B cell (primary cell): ENCODE results near the gene GDPD2. TPM values are rescaled to one million over a fixed set of nuclear protein-coding genes. Genes with fewer than 3 reads are reported as not detected.

Source experiments
- ATAC-seq: fragments of 200-7000 bp; cut with Tn5 transposase; one replicate; pipeline ENCODE4 v1.10.0; 2021; ENCODE audit warnings: low read depth, mild to moderate bottlenecking, moderate number of reproducible peaks, moderate library complexity
- CTCF ChIA-PET: fragments of 350-600 bp; sonication (Branson Sonifier 250); formaldehyde crosslinking; loops from one replicate; lab custom pipeline; 2021; ENCODE audit warnings: antibody characterized with exemption, inconsistent platforms; lab: Charles Lee
- POLR2A ChIA-PET: fragments of 350-600 bp; sonication (Branson Sonifier 250); formaldehyde crosslinking; loops from one replicate; lab custom pipeline; 2021; ENCODE audit warnings: antibody characterized with exemption; lab: Charles Lee
- DNase-seq: peaks from one replicate; pipeline ENCODE4 v3.0.0; 2013
- H2AFZ ChIP-seq: 2 replicates; pipeline ENCODE4 v1.6.1; 2012; ENCODE audit warnings: mild to moderate bottlenecking, low read depth, low read length; ENCODE audit not compliant: insufficient read depth, poor library complexity, severe bottlenecking
- H3K27ac ChIP-seq, 2 donors: 1 replicate in 1 of 2; 2 replicates in 1 of 2; pipeline ENCODE4 v1.5.1; 2012 to 2013; ENCODE audit warnings: low read length in 2 of 2, mild to moderate bottlenecking in 2 of 2, moderate library complexity in 1 of 2
- H3K27me3 ChIP-seq, 4 experiments: fragments of 200-600 bp in 1 of 4; sonication (generic) in 1 of 4; replicated peaks in 1 of 4; 1 replicate in 2 of 4; 2 replicates in 2 of 4; pipeline versions ENCODE4 v1.6.1 to v1.7.0; 2013 to 2016; ENCODE audit warnings: low read length in 3 of 4, mild to moderate bottlenecking in 2 of 4, mixed read lengths in 1 of 4, moderate library complexity in 1 of 4; ENCODE audit not compliant: insufficient read depth in 4 of 4, control insufficient read depth in 3 of 4; ENCODE audit errors: control extremely low read depth in 1 of 4
- H3K36me3 ChIP-seq, 2 experiments: replicated peaks in 1 of 2; 1 replicate in 1 of 2; 2 replicates in 1 of 2; pipeline versions ENCODE4 v1.6.1 to v1.7.1; 2013; ENCODE audit warnings: low read length in 1 of 2; ENCODE audit not compliant: insufficient read depth in 2 of 2, control insufficient read depth in 1 of 2; ENCODE audit errors: control extremely low read depth in 1 of 2, extremely low read depth in 1 of 2
- H3K4me1 ChIP-seq, 2 donors: fragments of 200-600 bp in 1 of 2; sonication (generic) in 1 of 2; 1 replicate in 1 of 2; 2 replicates in 1 of 2; pipeline versions ENCODE4 v1.5.1 to v1.6.1; 2013 to 2017; ENCODE audit warnings: low read length in 2 of 2; ENCODE audit not compliant: control insufficient read depth in 2 of 2, insufficient read depth in 2 of 2
- H3K4me2 ChIP-seq: replicated peaks from 2 replicates; pipeline ENCODE3; 2012; ENCODE audit warnings: mild to moderate bottlenecking, low read depth, low read length; ENCODE audit not compliant: poor library complexity, severe bottlenecking
- H3K4me3 ChIP-seq, 5 experiments: fragments of 200-600 bp in 1 of 5; sonication (generic) in 1 of 5; 1 replicate in 3 of 5; 2 replicates in 2 of 5; pipeline versions ENCODE4 v1.5.1 to v1.7.0; 2011 to 2016; ENCODE audit warnings: low read length in 4 of 5, mild to moderate bottlenecking in 4 of 5, low read depth in 2 of 5, control low read depth in 1 of 5, moderate library complexity in 1 of 5; ENCODE audit not compliant: insufficient read depth in 1 of 5; ENCODE audit errors: control extremely low read depth in 1 of 5, extremely low read depth in 1 of 5
- H3K79me2 ChIP-seq: fragments of 200-600 bp; sonication (generic); one replicate; pipeline ENCODE4 v1.6.0; 2016; ENCODE audit warnings: low read length; ENCODE audit not compliant: control insufficient read depth, insufficient read depth
- H3K9ac ChIP-seq: fragments of 200-600 bp; sonication (generic); 2 replicates; pipeline ENCODE4 v1.6.1; 2017; ENCODE audit warnings: mild to moderate bottlenecking, low read length, moderate library complexity
- H3K9me3 ChIP-seq, 3 donors: one replicate each; pipeline versions ENCODE4 v1.6.1 to v1.7.1; 2013; ENCODE audit warnings: low read length in 2 of 3; ENCODE audit not compliant: control insufficient read depth in 2 of 3, insufficient read depth in 1 of 3; ENCODE audit errors: control extremely low read depth in 1 of 3
- H4K20me1 ChIP-seq: 2 replicates; pipeline ENCODE4 v1.6.0; 2012; ENCODE audit warnings: mild to moderate bottlenecking, low read length; ENCODE audit not compliant: insufficient read depth, control insufficient read depth, poor library complexity, severe bottlenecking
- H3K27ac Mint-ChIP-seq: one replicate; pipeline ENCODE4 v1.8.0; 2021; ENCODE audit warnings: mixed read lengths
- H3K27me3 Mint-ChIP-seq: one replicate; pipeline ENCODE4 v1.8.0; 2021; ENCODE audit warnings: mixed read lengths
- H3K4me1 Mint-ChIP-seq: one replicate; pipeline ENCODE4 v1.8.0; 2021; ENCODE audit warnings: mixed read lengths
- H3K4me3 Mint-ChIP-seq: one replicate; pipeline ENCODE4 v1.8.0; 2021; ENCODE audit warnings: mixed read lengths
- H3K9me3 Mint-ChIP-seq: one replicate; pipeline ENCODE4 v1.8.0; 2022; ENCODE audit warnings: mixed read lengths; ENCODE audit not compliant: insufficient read depth
- CTCF ChIP-seq: fragments of 200-600 bp; IDR thresholded peaks from one replicate; pipeline ENCODE4 v1.8.0; 2022; ENCODE audit warnings: antibody characterized with exemption, mild to moderate bottlenecking
- EZH2 ChIP-seq: IDR thresholded peaks from 2 replicates; pipeline ENCODE4 v1.6.1; 2012; ENCODE audit warnings: borderline replicate concordance, low read depth, mild to moderate bottlenecking, moderate library complexity, low read length; ENCODE audit not compliant: insufficient read depth, poor library complexity, severe bottlenecking
- WGBS: methylation state at CpG from one replicate; pipeline ENCODE4 v1.1.5; 2013; ENCODE audit warnings: missing lambda C conversion rate; ENCODE audit not compliant: insufficient coverage; 5-methylcytosine and 5-hydroxymethylcytosine counted together
- intact Hi-C: fragments of 100-400 bp; cut with micrococcal nuclease; formaldehyde crosslinking; loops from one replicate; pipeline ENCODE4 v1.10.0; 2022
- polyA plus RNA-seq: library from polyadenylated mRNA; depleted of rRNA; stranded (reverse); fragments of >200 nt; gene quantifications from 2 replicates; pipeline ENCODE4 v1.2.3, GENCODE V29; 2012
- total RNA-seq, 2 donors: library from RNA; stranded (reverse); fragments of 120-200 nt in 1 of 2; gene quantifications; 1 replicate in 1 of 2; 2 replicates in 1 of 2; pipeline versions ENCODE4 v1.2.3 to v1.2.4, GENCODE V29; 2013 to 2022

Gene GDPD2
- total and polyA plus RNA-seq, 2 donors (not counting 1 experiment from before 2014, with no cell fraction given): not detected

GRCh38 chrX:70402721-70403120, 20.4 kb upstream of the GDPD2 start:
- Histone ChIP-seq H3K4me1 (peaks cover 4 to 5% of the 10 kb centered on the region in 2 donors), H2AFZ (no peak overlapping the region), H3K9ac (no peak overlapping the region), H3K79me2 (no peaks in the 10 kb centered on the region), H3K9me3 (no peaks in the 10 kb centered on the region), H3K36me3 (no peaks in the 10 kb centered on the region), H3K27ac (no peak overlapping the region), H4K20me1 (no peaks in the 10 kb centered on the region), H3K27me3 (no peaks in the 10 kb centered on the region), H3K4me2 (no peak overlapping the region), H3K4me3 (no peak overlapping the region)
- Mint-ChIP-seq H3K9me3 (peaks cover 2% of the 10 kb centered on the region), H3K27ac (no peak overlapping the region), H3K4me1 (peaks cover 4% of the 10 kb centered on the region), H3K4me3 (no peak overlapping the region), H3K27me3 (no peaks in the 10 kb centered on the region)
- ATAC-seq (no peak), DNase-seq (no peak)
- intact Hi-C loops: no loop called here
- POLR2A ChIA-PET: no interaction called here
- no peak for TF ChIP-seq EZH2
- no peak for TF ChIP-seq CTCF
- no CpG with 5 or more reads among the region's 2 CpGs for WGBS
- CTCF ChIA-PET: no interaction called here

GRCh38 chrX:70405003-70405402, 18.1 kb upstream of the GDPD2 start:
- intact Hi-C loops: no loop called here

More at GRCh38 chrX:70405003-70405402, 18.1 kb upstream of the GDPD2 start:
- Histone ChIP-seq H3K9ac (no peak overlapping the region), H3K4me3 (no peak overlapping the region), H3K27ac (no peak overlapping the region), H3K9me3 (no peaks in the 10 kb centered on the region), H2AFZ (no peak overlapping the region), H3K36me3 (no peaks in the 10 kb centered on the region), H3K79me2 (no peaks in the 10 kb centered on the region), H3K27me3 (no peaks in the 10 kb centered on the region), H3K4me2 (no peak overlapping the region), H3K4me1 (no peaks in the 10 kb centered on the region), H4K20me1 (no peaks in the 10 kb centered on the region)
- Mint-ChIP-seq H3K27ac (no peak overlapping the region), H3K4me3 (no peak overlapping the region), H3K27me3 (no peaks in the 10 kb centered on the region), H3K9me3 (peaks cover 2% of the 10 kb centered on the region), H3K4me1 (no peaks in the 10 kb centered on the region)
- ChIA-PET CTCF (no interaction called here), POLR2A (no interaction called here)
- DNase-seq: no peak
- WGBS: no CpG with 5 or more reads among the region's 1 CpG
- TF ChIP-seq CTCF (no peak), EZH2 (no peak)
- no peak for ATAC-seq
